GM03348 (cell line): ENCODE data around the gene GAPVD1.
"Not testable (repeated sequence)": the region's sequence is repeated elsewhere in the genome, so short reads cannot be mapped to it uniquely, and the experiment has no call there.

Experiments
- DNase-seq: peaks from one replicate; pipeline ENCODE4 v3.0.0; 2012; ENCODE audit warnings: low spot score

Gene GAPVD1

DNA sequence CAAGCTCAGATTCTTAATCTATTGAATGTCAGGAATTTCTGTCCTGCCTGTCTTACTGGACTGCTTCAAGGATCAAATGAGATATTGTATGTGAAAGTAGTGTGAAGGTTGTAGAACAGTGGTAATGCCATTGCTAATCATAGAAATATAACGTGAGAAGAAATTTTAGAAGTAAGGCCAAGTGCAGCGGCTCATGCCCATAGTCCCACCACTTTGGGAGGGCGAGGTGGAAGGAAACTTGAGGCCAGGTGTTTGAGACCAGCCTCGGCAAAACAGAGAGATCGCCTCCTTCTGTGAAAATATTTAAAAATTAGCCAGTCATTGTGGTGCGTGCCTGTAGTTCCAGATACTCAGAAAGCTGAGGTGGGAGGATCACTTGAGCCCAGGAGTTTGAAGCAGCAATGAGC lies 15.4 kb upstream of the GAPVD1 start:
- DNase-seq: no peak

GRCh38 chr9:125254231-125254630 lies 7.4 kb upstream of the GAPVD1 start:
- no peak for DNase-seq

DNA sequence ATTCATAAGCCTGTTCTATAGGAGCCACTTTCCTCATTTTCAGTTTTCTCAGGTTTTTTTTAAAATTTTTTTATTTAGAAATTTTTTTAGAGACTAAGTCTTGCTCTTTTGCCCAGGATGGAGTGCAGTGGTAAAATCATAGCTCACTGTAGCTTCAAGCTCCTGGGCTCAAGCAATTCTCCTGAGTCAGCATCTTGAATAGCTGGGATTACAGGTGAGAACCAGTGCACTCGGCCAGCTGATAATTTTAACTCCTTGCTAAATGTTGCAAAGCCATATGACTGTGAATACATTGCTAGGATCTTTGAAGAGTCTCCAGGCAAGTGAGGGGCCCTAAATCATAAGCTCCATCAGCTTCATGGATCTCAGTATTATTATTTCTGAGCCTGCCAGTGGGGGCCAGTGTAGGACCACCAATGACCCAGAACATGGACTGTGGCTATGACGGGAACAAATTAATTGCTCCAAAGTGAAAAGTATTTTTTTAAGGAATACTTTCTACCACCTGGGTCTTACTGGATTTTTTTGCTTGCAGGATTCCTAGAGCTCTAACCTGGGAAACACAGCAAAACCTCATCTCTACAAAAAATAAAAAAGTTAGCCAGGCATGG lies 5.7 kb upstream of the GAPVD1 start:
- DNase-seq: no peak

DNA sequence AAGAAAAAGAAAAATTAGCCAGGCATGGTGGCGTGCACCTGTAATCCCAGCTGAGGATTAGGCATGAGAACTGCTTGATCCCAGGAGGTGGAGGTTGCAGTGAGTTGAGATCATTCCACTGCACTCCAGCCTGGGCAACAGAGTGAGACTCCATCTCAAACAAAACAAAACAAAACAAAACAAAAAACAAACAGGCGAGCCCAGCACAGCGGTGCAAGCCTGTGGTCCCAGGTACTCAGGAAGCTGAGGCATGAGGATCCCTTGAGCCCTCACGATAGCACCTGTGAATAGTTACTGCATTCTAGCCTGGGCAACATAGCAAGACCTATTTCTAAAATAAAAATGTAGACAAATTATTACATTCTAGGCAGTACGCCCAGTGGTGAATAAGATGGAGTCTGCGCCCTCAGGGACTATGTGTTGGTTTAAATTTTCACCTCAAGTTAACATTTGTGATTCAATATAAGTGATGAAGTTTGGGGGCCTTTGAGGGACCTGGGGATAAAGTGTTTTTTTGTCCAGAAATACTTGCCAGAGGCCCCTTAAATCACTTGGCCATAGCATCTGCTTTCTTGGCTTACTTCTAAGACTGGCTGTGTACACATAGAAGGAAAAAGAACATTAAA lies 3.4 kb upstream of the GAPVD1 start:
- DNase-seq: no peak

DNA sequence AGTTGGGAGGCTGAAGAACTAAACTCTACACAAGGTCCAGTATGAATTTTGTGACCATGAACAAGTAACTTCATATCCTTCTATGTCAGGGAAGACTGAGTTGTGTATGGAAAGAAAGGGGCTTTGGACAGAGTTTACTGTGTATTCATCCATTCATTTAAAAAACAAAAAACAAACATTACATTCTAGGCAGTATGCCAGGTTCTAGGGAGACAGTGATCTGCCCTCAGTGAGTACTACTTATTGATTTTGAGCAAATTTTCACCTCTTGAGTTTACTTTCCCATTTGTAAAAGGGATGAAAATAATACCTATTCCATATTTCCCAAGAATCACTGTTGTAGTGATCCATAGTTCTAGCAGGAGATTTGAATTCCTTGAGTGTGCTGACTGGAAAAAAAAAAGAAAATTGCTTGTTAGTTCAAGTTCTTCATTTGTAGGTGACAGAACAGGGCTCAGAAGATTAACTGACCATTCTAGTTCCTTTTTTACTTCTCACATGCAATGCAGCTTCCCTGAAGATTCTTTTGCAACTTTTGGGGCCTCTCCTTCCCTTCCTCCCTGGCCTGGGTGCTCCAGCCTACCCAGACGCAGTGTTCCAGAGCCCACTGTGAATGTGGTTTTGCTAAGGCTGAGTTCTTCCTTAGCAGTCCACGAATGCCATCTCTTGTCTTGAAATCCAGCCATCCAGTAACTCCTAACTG lies 2.6 kb upstream of the GAPVD1 start:
- DNase-seq: no peak

DNA sequence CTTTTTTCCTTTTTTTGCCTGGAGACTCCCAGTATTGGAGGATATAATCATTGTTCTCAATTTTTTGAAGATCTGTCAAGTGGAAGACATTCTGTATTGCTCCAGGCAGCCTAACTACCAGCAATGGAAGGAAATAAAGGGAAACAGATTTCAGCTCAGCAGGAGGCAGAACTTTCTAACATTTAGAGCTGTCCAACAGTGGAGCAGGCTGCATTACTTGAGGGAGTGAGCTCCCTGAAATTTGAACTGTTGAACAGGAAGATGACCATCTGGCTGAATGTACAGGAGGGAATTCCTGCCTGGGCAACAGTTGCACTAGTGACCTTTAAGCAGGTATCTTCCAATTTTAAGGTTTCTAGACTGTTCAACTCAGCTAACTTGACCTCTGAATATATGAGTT lies 1.1 kb upstream of the GAPVD1 start:
- DNase-seq: no peak

- DNase-seq: peak; percentile 16
Observed at GRCh38 chr9:125262294-125262991, 817 bp downstream of the GAPVD1 start.

- not testable (repeated sequence) for DNase-seq
Observed at GRCh38 chr9:125264068-125264467, 2.4 kb downstream of the GAPVD1 start.

DNA sequence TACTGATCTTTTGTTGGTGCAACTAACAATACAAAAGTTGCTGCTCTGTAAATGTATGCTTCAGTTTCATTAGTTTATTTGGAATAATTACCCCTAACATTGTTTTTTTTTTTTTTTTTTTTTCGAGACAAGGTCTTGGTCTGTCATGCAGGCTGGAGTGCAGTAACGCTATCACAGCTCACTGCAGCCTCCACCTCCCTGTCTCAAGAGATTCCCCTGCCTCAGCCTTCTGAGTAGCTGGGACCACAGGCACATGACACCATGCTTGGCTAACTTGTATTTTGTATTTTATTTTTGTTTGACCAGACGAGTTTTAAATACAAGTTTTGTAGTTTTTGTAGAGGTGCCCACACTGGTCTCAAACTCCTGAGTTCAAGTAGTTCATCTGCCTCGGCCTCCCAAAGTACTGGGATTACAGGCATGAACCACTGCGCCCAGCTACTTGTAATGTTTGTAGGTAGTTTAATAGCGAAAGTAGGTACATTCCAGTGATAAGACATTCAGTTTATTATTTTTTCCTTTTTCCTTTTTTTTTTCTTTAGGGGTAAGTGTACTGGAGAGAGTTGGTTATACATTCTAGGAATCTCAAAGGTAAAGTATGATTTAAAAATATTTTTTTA lies 6.9 kb downstream of the GAPVD1 start:
- DNase-seq: no peak

GRCh38 chr9:125269014-125269397 lies 7.4 kb downstream of the GAPVD1 start:
- DNase-seq: no peak

DNA sequence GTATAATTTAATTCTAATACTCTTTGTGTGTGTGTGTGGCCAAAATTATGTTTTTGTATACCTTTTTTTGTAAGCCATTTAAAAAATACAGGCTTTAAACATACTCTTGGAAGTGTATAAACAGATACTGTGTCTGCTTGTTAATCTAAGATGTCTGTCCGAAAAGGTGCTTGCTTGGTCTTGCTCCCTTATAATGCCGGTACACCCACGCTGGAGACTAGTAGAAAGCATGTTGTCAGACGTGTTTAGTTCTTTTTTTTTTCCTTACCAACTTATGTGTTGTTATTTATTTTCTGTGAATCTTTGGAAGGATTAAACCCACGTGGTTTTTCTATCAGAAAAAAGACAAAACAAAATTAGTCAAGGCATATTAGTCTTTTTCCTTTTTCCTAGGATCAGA lies 9.5 kb downstream of the GAPVD1 start:
- no peak for DNase-seq

DNA sequence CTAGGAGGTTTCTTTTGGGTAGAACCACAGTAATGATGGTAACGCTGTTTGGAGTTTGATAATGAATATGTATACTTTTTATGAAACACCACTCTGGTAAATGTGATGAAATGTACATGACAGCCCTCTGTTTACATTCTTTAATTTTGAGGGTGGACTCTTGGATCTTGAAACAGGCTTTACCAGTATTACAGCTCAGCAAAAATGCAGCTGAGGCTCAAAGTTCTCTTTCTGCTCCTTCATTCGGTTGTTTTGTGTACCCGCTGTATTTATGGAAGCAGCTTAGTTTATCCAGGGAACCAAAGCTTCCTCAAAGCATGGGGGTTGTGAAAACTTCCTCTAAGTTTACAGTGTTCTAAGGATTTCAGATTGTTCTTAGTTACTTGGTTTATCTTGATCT lies 11.1 kb downstream of the GAPVD1 start:
- peak; percentile 5 for DNase-seq

DNA sequence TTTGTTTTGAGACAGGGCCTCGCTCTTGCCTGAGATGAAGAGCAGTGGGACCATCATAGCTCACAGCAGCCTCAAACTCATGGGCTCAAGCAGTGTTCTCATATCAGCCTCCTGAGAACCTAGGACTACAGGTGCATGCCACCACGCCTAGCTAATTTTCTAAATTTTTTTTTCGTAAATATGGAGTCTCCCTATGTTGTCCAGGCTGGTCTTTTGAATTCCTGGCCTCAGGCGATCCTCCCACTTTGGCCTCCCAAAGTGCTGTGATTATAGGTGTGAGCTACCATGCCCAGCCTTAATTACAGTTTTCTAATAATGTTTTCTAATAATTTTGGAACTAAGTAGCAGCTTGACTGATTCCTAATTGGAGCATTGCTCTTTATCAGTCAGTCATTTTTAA lies 15.1 kb downstream of the GAPVD1 start:
- DNase-seq: no peak

DNA sequence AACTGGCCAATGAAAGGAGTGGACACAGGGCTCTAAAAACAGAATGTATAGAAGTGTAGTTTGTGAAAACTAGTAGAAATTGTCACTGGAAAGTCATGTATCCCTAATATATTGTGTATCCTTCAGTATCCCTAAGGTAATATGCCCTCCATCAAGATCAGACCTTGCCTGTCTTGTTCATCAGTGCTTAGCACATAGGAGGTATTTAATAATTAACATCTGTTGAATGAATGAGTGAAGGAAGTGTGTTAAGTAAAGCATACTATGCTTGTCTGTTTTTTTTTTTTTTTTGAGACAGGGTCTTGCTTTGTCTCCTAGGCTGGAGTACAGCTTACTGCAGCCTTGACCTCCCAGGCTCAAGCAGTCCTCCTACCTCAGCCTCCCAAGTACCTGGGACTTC lies 15.8 kb downstream of the GAPVD1 start:
- no peak for DNase-seq

DNA sequence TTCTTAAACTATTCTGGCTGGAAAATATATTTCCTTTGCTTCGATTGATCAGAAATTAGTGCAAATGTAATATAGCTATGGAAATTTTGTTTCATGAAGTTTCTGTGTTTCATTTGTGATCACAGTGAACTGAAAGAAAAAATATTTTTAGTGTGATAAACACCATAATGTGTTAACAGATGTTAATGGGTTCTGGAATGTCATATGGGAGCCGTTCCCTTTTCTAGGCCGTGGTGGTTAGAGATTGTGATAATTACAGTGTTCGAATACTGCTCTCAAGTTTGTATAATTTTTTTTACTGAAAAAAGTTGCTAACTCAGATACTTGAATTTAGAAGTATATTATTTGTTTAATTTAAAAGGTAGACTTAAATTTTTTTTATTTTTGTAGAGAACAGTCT lies 19.3 kb downstream of the GAPVD1 start:
- peak; percentile 15 for DNase-seq

DNA sequence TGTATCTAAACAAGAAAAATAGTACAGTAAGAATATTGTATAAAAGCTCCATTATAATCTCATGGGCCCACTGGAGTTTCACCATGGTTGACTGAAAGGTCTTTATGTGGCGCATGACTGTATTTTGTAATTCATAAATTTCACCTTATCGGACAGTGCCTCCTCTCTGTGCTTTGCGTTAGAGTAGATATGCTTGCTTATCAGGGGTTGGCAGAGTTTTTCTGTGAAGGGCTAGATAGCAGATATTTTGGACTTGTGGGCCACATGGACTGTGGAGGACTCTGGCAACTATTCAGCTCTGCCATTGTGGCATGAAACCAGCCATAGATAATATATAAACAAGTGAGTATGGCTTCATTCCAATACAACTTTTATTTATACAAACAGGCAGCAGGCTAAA lies 23.2 kb downstream of the GAPVD1 start:
- no peak for DNase-seq

- not testable (repeated sequence) for DNase-seq
Observed at GRCh38 chr9:125286935-125287433, 25.4 kb downstream of the GAPVD1 start.

DNA sequence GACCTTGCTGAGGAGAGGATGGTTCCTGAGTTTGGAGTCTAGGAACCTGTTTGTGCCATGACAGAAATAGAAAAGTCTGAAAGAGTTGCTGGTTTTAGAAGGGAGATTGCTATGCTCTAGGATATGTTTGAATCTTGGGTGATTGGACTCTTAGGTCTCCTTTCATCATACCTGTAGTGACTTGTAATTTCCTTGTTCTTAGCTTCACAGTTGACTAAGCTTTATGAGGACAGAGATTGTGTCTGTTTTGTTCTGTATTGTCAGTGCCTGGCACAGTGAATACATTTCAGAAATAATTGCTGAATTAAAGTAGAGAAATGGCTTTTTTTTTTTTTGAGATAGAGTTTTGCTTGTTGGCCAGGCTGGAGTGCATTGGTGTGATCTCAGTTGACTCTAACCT lies 31.5 kb downstream of the GAPVD1 start:
- no peak for DNase-seq

DNA sequence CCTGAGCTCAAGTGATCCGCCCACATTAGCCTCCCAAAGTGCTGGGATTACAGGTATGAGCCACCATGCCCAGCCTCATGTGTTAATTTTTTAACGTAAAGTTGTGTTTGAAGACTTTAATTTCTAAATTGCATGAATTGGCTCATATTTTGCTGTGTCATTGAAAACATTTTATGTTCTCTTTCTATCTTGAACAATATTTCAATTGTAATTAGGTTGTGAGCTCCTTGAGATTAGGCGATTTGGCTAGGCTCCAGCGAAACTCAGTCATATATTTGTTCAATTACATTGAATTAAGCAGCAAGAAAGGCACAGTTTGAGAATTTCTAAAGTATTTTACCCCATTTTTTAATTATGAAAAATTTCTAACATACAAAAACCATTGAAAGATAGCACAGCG lies 34.0 kb downstream of the GAPVD1 start:
- DNase-seq: no peak

DNA sequence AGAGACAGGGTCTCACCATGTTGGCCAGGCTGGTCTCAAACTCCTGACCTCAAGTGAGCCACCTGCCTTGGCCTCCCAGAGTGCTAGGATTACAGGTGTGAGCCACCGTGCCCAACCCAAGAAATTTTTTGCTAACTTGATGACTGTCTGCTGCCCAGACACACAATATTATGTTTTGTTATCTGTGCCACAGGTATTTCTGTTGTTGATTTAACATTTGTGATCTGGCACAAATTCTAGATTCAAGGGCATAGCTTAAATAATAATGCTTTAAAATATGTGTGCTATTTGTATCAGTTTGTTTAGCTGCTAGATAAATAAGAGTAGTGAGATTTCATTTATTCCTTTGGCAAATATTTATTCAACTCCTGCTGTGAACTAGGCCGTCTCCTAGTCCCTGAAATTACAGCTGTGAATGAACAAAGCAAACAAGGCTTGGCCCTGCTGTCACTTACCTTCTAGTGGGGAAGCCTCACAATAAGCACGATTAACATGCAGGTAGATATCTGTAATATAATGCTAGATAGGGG lies 35.3 kb downstream of the GAPVD1 start:
- DNase-seq: no peak

DNA sequence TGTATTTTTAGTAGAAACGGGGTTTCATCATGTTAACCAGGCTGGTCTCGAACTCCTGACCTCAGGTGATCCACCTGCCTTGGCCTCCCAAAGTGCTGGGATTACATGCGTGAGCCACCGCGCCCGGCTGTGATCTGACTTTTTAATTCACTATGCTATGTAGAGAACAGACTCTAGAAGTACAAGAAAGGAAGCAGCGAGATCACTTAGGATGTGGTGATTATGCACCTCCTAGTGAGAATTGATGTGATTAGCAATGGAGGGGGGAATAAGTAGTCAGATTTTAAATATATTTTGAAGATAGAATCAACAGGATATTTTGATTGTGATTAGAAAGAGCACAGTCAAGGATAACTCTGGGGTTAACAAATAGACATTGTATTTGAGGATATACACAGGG lies 36.3 kb downstream of the GAPVD1 start:
- no peak for DNase-seq

DNA sequence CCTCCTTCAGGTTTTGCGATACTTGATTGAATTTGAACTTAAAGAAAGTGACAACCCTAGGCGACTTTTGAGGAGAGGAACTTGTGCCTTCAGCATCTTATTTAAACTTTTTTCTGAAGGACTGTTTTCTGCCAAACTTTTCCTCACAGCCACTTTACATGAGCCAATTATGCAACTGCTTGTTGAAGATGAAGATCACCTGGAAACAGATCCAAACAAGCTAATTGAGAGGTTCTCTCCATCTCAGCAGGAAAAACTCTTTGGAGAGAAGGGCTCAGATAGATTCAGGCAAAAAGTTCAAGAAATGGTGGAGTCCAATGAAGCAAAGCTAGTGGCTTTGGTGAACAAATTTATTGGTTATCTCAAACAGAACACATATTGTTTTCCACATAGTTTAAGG lies 40.6 kb downstream of the GAPVD1 start:
- DNase-seq: no peak
